Measurements from ENCODE around the gene FPR2.
"Not testable (repeated sequence)": the region's sequence is repeated elsewhere in the genome, so short reads cannot be mapped to it uniquely, and the experiment has no call there.

The FPR2 gene

DNA sequence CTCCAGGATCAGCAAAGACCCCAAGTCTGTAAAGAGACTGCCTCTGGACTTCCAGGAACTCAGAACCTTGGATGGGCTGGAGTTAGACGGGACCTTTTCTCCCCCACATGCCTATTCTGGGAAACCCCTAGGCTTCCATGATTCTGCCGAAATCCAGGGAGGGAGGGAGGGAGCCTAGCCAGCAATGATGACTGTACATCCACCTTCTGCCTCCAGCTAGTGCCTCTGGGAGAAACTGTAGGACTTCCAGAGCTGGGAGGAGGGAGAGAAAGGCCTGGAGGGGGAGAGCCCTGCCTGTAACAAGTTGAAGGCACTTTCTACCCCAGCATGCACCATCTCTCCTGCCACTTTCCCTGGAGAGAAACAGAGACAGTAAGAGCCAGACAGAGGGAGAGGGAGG is 31.2 kb upstream of the FPR2 start:
- H3K4me3 ChIP-seq (ENCODE audit: low read depth, low read length): no peak overlapping the region
- TF ChIP-seq, protein P1, sequence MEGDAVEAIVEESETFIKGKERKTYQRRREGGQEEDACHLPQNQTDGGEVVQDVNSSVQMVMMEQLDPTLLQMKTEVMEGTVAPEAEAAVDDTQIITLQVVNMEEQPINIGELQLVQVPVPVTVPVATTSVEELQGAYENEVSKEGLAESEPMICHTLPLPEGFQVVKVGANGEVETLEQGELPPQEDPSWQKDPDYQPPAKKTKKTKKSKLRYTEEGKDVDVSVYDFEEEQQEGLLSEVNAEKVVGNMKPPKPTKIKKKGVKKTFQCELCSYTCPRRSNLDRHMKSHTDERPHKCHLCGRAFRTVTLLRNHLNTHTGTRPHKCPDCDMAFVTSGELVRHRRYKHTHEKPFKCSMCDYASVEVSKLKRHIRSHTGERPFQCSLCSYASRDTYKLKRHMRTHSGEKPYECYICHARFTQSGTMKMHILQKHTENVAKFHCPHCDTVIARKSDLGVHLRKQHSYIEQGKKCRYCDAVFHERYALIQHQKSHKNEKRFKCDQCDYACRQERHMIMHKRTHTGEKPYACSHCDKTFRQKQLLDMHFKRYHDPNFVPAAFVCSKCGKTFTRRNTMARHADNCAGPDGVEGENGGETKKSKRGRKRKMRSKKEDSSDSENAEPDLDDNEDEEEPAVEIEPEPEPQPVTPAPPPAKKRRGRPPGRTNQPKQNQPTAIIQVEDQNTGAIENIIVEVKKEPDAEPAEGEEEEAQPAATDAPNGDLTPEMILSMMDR (IDR thresholded peaks at IDR 0.05; ENCODE audit: borderline replicate concordance, insufficient read depth, low read depth, low read length): no peak

DNA sequence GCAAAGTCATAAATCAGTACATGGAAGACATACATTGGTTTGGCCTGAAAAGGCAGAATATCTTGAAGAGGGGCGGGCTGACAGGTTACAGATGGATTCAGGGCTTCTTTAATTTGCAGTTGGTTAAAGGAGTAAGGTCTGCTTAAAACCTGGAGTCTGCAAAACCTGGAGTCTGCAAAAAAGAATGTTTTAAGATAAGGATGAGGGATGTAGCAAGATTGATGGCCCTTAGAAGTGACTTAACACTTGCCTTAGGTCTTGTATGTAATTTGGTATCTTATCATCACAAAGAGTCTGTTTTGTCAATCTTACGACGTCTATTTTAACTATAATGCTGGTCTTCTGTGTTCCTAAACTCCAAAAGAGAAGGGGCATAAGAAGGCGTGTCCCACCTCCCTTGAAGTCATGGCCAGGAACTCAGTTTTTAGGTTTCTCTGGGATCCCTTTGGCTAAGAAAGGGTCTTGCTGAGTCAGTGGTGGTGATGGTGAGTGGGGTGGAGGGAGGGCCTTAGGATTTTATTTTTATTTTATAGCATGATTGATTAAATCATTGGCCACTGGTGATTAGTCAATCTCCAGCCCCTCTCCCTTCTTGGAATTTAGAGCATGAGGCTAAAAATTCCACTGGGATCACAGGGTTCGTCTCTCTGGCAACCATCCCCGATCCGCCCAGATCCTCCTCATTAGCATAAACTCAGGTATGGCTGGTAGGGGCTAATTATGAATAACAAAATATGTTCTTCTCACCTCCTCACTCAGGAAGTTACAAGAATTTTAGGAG is 27.0 kb upstream of the FPR2 start:
- TF ChIP-seq, protein P1 (IDR thresholded peaks at IDR 0.05; ENCODE audit: borderline replicate concordance, insufficient read depth, low read depth, low read length): no peak
- no peak overlapping the region for H3K4me3 ChIP-seq (ENCODE audit: low read depth, low read length)

DNA sequence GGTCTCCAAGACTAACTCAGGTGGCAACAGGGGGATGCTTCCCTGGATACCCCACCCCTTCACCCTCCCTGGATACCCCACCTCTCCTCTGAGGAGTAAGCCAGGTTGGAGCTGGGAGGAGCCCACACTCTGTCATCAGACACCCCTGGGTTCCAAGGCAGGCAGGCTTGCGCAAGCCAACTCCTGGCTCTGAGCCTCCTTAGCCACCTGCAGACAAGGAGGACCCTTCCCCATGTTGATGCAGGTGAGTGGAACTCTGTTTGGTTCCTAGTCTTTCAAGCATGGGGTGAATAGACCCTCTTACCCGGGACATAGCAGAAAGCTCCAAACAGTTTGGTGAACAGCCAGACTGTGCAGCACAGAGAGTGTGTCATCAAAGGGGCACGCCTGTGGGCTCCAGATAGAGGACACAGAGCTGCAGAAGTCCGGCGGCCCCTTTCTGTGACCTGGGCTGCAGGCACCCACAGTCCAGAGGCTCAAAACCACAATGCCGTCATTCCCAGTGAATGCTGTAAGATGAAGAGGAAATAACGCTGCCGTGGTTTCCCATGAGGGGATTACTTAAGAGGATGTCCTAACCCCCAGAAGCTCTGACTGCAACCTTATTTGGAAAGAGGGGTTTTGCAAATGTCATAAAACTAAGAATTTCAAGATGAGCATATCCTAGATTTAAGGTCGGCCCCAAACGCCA is 25.1 kb upstream of the FPR2 start:
- TF ChIP-seq, protein P1 (IDR thresholded peaks at IDR 0.05; ENCODE audit: borderline replicate concordance, insufficient read depth, low read depth, low read length): no peak
- no peak overlapping the region for H3K4me3 ChIP-seq (ENCODE audit: low read depth, low read length)

DNA sequence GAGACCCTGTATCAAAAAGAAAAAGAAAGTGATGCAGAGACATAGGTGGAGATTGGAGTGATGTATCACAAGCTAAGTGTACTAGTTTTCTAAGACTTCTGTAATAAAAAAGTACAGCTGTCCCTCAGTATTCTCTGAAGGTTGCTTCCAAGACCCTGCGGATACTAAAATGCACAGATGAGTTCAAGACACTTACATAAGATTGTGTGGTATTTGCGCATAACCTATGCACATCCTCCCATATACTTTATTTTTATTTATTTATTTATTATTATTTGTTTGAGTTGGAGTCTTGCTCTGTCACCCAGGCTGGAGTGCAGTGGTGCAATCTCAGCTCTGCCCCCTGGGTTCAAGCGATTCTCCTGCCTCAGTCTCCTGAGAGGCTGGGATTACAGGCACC is 23.6 kb upstream of the FPR2 start:
- no peak overlapping the region for H3K4me3 ChIP-seq (ENCODE audit: low read depth, low read length)
- TF ChIP-seq, protein P1 (IDR thresholded peaks at IDR 0.05; ENCODE audit: borderline replicate concordance, insufficient read depth, low read depth, low read length): no peak

DNA sequence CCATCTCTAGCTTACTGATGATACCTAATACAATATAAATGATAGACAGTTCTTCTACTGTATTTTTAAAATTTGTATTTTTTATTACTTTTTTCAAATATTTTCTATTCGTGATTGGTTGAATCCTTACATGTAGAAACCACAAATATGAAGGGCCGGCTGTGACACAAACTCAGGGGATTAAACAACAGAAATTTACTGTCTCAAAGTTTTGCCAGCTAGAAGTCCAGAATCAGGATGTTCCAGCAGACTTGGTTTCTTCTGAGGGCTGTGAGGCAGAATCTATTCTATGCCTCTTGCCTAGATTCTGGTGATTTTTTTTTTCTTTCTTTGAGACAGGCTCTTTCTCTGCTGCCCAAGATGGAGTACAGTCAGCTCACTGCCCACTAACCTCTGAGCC is 23.1 kb upstream of the FPR2 start:
- TF ChIP-seq, protein P1 (IDR thresholded peaks at IDR 0.05; ENCODE audit: borderline replicate concordance, insufficient read depth, low read depth, low read length): no peak
- no peak overlapping the region for H3K4me3 ChIP-seq (ENCODE audit: low read depth, low read length)

DNA sequence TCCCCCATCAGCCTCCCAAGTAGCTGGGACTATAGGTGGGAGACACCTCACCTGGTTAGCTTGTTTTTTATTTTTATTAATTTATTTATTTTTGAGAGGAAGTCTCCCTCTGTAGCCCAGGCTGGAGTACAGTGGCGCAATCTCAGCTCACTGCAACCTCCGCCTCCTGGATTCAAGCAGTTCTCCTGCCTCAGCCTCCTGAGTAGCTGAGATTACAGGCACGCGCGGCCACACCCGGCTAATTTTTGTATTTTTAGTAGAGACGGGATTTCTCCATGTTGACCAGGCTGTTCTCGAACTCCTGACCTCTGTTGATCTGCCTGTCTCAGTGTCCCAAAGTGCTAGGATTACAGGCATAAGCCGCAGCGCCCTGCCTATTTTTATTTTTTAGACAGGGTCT is 22.5 kb upstream of the FPR2 start:
- not testable (repeated sequence) for H3K4me3 ChIP-seq (ENCODE audit: low read depth, low read length)

DNA sequence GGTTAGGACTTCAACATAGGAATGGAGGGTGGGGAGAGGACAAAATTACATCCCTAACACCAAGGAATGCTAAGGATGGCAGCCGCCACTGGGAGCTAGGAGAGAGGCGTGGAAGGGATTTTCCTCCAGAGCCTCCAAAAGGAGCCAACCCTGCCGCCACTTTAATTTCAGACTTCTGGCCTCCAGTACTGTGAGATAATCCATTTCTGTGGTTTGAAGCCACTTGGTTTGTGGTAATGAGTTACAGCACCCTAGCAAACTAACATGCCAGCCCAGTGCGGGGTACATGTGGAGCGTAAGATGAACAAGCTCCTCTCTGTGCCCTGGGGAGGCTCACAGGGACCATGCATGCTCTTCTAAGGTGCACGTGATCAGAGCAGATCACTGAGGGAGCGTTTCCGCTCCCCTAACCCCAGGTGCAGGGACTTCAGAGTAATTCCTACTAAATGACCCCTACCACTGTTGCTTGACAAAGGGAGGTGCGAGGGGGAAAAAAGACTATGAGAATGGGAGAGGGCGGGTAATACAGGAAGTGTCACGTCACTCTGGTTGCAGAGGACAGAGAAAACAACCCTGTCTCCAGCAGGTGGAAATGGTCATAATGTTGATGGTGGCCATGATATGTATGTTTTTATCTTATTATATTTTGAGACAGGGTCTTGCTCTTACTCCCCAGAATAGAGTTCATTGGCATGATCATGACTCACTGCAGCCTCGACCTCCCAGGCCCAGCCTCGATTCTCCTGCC is 21.3 kb upstream of the FPR2 start:
- no peak overlapping the region for H3K4me3 ChIP-seq (ENCODE audit: low read depth, low read length)
- TF ChIP-seq, protein P1 (IDR thresholded peaks at IDR 0.05; ENCODE audit: borderline replicate concordance, insufficient read depth, low read depth, low read length): no peak
